Fibroblast of pulmonary artery (primary cell): ENCODE results near the gene BABAM2.

Source experiments
- DNase-seq: peaks from one replicate; pipeline ENCODE4 v3.0.0-alpha.2; 2010; ENCODE audit warnings: low read depth
- H3K4me3 ChIP-seq: replicated peaks from 2 replicates; pipeline ENCODE4 v1.5.1; 2011; ENCODE audit warnings: low read depth, mild to moderate bottlenecking, control low read depth, low read length, moderate library complexity
- CTCF ChIP-seq: IDR thresholded peaks from 2 replicates; pipeline ENCODE4 v1.5.1; 2011; ENCODE audit warnings: mild to moderate bottlenecking, control low read depth, low read length, inconsistent platforms; ENCODE audit errors: missing control alignments

BABAM2 gene

GRCh38 chr2:27915191-27915590 lies 24.7 kb downstream of the BABAM2 start:
- H3K4me3 ChIP-seq: no peak overlapping the region
- TF ChIP-seq CTCF: no peak
- peak; percentile 34 for DNase-seq

GRCh38 chr2:27915874-27916273 lies 25.3 kb downstream of the BABAM2 start:
- H3K4me3 ChIP-seq: no peak overlapping the region
- TF ChIP-seq CTCF: no peak
- no peak for DNase-seq

- H3K4me3 ChIP-seq: no peak overlapping the region
- TF ChIP-seq CTCF: no peak
- DNase-seq: no peak
These were observed 25.9 kb downstream of the BABAM2 start for GRCh38 chr2:27916293-27916995.

- TF ChIP-seq CTCF: no peak
- H3K4me3 ChIP-seq: no peak overlapping the region
- DNase-seq: peak; percentile 94
These were observed 29.8 kb downstream of the BABAM2 start for GRCh38 chr2:27920148-27920885.

- H3K4me3 ChIP-seq: no peak overlapping the region
- TF ChIP-seq CTCF: no peak
- no peak for DNase-seq
These were observed 30.9 kb downstream of the BABAM2 start for GRCh38 chr2:27921424-27921823.

- no peak overlapping the region for H3K4me3 ChIP-seq
- no peak for TF ChIP-seq CTCF
- DNase-seq: no peak
These were observed 31.5 kb downstream of the BABAM2 start for GRCh38 chr2:27921880-27922547.
